Measurements from ENCODE around the gene HTR6. TPM values are rescaled to one million over a fixed set of nuclear protein-coding genes. Genes with fewer than 3 reads are reported as not detected.

HTR6 gene
- total RNA-seq, 1 experiment from 2014 or later: not detected

DNA sequence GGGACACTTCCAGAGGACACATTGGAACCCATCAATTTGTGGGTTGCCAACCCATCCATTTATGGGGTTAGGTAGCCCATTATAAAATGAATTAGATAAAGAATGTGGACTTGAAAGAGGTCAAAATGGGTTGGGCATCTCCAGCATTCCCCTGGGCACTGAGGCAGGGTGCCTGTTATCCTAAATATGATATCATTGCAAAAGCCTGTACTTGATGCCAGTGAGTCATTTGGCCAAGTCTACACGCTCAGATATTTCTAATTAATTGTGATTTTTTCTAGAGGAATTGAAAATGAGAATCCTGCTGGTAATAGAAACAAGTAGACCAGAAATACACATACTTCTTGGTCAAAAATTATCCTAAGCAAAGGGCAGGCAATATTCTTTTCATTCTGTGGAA, 42.5 kb upstream of the HTR6 start:
- no peak overlapping the region for H3K4me3 Mint-ChIP-seq (ENCODE audit: low read depth, unreplicated experiment)

DNA sequence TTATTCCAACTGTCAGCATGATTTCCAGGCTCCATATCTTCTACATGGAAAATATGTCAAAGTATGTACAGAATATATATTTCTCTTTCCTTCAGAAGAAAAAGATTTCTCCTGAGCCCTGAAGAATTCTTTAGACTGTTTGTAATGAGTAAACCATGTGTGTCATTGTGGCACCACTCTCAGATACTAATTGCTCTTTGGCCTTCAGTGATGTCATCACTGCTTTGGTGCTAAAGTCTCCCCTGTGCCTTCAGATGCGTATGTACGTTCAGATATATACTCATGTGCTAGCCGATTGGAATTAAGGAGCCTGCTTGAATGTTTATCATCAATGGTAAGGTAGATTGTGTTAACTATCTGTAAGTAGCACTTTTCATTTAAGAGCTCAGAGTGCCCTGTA, 41.2 kb upstream of the HTR6 start:
- TF ChIP-seq, protein P1, sequence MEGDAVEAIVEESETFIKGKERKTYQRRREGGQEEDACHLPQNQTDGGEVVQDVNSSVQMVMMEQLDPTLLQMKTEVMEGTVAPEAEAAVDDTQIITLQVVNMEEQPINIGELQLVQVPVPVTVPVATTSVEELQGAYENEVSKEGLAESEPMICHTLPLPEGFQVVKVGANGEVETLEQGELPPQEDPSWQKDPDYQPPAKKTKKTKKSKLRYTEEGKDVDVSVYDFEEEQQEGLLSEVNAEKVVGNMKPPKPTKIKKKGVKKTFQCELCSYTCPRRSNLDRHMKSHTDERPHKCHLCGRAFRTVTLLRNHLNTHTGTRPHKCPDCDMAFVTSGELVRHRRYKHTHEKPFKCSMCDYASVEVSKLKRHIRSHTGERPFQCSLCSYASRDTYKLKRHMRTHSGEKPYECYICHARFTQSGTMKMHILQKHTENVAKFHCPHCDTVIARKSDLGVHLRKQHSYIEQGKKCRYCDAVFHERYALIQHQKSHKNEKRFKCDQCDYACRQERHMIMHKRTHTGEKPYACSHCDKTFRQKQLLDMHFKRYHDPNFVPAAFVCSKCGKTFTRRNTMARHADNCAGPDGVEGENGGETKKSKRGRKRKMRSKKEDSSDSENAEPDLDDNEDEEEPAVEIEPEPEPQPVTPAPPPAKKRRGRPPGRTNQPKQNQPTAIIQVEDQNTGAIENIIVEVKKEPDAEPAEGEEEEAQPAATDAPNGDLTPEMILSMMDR (IDR thresholded peaks at IDR 0.05; ENCODE audit: unreplicated experiment): no peak

More for the DNA sequence above, 42.5 kb upstream of the HTR6 start:
- H3K27me3 Mint-ChIP-seq (ENCODE audit: unreplicated experiment): no peaks in the 10 kb centered on the region
- H3K27ac Mint-ChIP-seq (ENCODE audit: unreplicated experiment): no peak overlapping the region
- TF ChIP-seq, protein P1 (IDR thresholded peaks at IDR 0.05; ENCODE audit: unreplicated experiment): no peak
- no peaks in the 10 kb centered on the region for H3K9me3 Mint-ChIP-seq (ENCODE audit: low read depth, unreplicated experiment)
- no peak for DNase-seq
- no TSS peak for BruUV-seq (replicated peaks)
- H3K36me3 Mint-ChIP-seq (ENCODE audit: insufficient read depth, unreplicated experiment): peaks cover 5% of the 10 kb centered on the region
- no peaks in the 10 kb centered on the region for H3K4me1 Mint-ChIP-seq (ENCODE audit: low read depth, unreplicated experiment)
- intact Hi-C loops (cut with micrococcal nuclease; ENCODE audit: unreplicated experiment): no loop called here
- CTCF ChIA-PET: no interaction called here

DNA sequence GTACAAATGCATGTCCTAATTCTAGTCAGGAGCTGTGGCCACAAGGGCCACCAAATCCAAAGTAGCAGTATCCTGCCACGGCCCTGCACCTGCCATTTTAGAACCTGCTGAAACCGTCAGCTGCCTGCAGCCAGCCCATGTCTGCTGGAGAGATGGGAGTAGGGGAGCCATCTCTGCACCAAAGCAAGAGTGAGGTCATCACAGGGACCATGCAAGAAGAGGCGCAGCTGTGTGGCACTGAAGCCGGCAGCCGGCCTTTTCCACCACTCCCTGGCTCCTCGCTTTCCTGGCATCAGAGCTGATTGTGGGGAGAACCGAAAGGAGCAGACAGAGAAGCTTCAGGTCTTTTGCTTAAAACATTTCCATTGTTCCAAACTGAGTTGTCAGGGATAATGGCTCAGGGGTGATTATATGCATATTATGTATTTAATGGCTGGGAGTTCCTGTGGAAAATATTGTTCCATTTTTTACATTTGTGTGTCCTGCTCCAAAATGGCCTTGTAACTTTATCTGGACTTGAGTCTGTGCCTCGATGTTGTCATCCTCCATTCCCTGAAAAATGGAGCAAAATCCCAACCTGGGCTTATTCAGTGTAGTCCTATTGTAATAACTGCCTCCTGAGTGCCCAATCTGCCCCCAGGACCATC, 39.3 kb upstream of the HTR6 start:
- no peaks in the 10 kb centered on the region for H3K4me1 Mint-ChIP-seq (ENCODE audit: low read depth, unreplicated experiment)
- no peak overlapping the region for H3K4me3 Mint-ChIP-seq (ENCODE audit: low read depth, unreplicated experiment)
- peaks cover 5% of the 10 kb centered on the region for H3K36me3 Mint-ChIP-seq (ENCODE audit: insufficient read depth, unreplicated experiment)
- CTCF ChIA-PET: no interaction called here
- no peak for DNase-seq
- H3K9me3 Mint-ChIP-seq (ENCODE audit: low read depth, unreplicated experiment): no peaks in the 10 kb centered on the region
- intact Hi-C loops (cut with micrococcal nuclease; ENCODE audit: unreplicated experiment): no loop called here
- no peaks in the 10 kb centered on the region for H3K27me3 Mint-ChIP-seq (ENCODE audit: unreplicated experiment)
- H3K27ac Mint-ChIP-seq (ENCODE audit: unreplicated experiment): no peak overlapping the region
- no TSS peak for BruUV-seq (replicated peaks)
- TF ChIP-seq, protein P1 (IDR thresholded peaks at IDR 0.05; ENCODE audit: unreplicated experiment): no peak

More for the DNA sequence above, 41.2 kb upstream of the HTR6 start:
- H3K4me1 Mint-ChIP-seq (ENCODE audit: low read depth, unreplicated experiment): no peaks in the 10 kb centered on the region
- intact Hi-C loops (cut with micrococcal nuclease; ENCODE audit: unreplicated experiment): no loop called here
- no peak overlapping the region for H3K4me3 Mint-ChIP-seq (ENCODE audit: low read depth, unreplicated experiment)
- BruUV-seq (replicated peaks): no TSS peak
- H3K27me3 Mint-ChIP-seq (ENCODE audit: unreplicated experiment): no peaks in the 10 kb centered on the region
- peaks cover 5% of the 10 kb centered on the region for H3K36me3 Mint-ChIP-seq (ENCODE audit: insufficient read depth, unreplicated experiment)
- no peak for DNase-seq
- H3K27ac Mint-ChIP-seq (ENCODE audit: unreplicated experiment): no peak overlapping the region
- CTCF ChIA-PET: no interaction called here
- H3K9me3 Mint-ChIP-seq (ENCODE audit: low read depth, unreplicated experiment): no peaks in the 10 kb centered on the region

DNA sequence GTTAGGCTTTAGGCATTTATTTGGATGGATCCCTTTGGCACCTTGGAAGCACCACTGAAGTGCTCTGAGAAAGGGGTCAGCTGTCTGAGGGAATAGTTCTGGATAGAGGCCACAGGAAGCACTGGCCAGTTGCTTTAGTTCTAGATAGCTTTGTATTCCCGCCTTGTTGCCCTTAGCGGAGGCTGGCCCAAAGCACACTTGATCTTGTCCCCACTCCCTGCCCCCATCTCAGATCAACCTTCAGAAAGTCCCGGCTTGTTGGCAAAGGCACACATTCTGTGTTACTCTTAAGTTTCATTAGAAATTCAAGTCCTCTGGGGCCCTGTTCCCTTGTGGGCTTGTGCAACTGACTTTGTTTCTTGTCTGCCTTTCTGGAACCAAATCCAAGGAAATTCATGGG, 35.8 kb upstream of the HTR6 start:
- CTCF ChIA-PET: interaction anchor here (0.6 kb wide), 1 partner anchor 33 kb away, joined by 3 read pairs; no protein-coding TSS in a partner anchor
- no peaks in the 10 kb centered on the region for H3K9me3 Mint-ChIP-seq (ENCODE audit: low read depth, unreplicated experiment)
- no peaks in the 10 kb centered on the region for H3K27me3 Mint-ChIP-seq (ENCODE audit: unreplicated experiment)
- intact Hi-C loops (cut with micrococcal nuclease; ENCODE audit: unreplicated experiment): no loop called here
- no peak overlapping the region for H3K27ac Mint-ChIP-seq (ENCODE audit: unreplicated experiment)
- H3K4me1 Mint-ChIP-seq (ENCODE audit: low read depth, unreplicated experiment): no peaks in the 10 kb centered on the region
- no peak for DNase-seq
- no peak overlapping the region for H3K4me3 Mint-ChIP-seq (ENCODE audit: low read depth, unreplicated experiment)
- H3K36me3 Mint-ChIP-seq (ENCODE audit: insufficient read depth, unreplicated experiment): peaks cover 5% of the 10 kb centered on the region
- TF ChIP-seq, protein P1 (IDR thresholded peaks at IDR 0.05; ENCODE audit: unreplicated experiment): no peak
- BruUV-seq (replicated peaks): no TSS peak
